HEK293T (cell line): ENCODE results near the gene ADAMTS12.

Experiments
- BHLHE40 ChIP-seq: fragments of 450-650 bp; IDR thresholded peaks from 2 replicates; pipeline ENCODE4 v1.6.1; 2016; ENCODE audit warnings: mild to moderate bottlenecking, moderate library complexity, borderline replicate concordance
- ELF4 ChIP-seq: fragments of 450-650 bp; IDR thresholded peaks from 2 replicates; pipeline ENCODE4 v1.6.1; 2017; ENCODE audit warnings: antibody characterized with exemption
- FOXM1 ChIP-seq: fragments of 450-650 bp; IDR thresholded peaks from 2 replicates; pipeline ENCODE4 v1.6.1; 2017; ENCODE audit warnings: mild to moderate bottlenecking, borderline replicate concordance
- HDGF ChIP-seq: fragments of 450-650 bp; IDR thresholded peaks from 2 replicates; pipeline ENCODE4 v1.6.1; 2017; ENCODE audit warnings: antibody characterized with exemption, borderline replicate concordance
- L3MBTL2 ChIP-seq: fragments of 450-650 bp; conservative IDR thresholded peaks from 2 replicates; pipeline ENCODE4 v1.6.1; 2016; ENCODE audit warnings: mild to moderate bottlenecking
- LEF1 ChIP-seq: fragments of 450-650 bp; IDR thresholded peaks from 2 replicates; pipeline ENCODE4 v1.6.1; 2017; ENCODE audit warnings: mild to moderate bottlenecking, borderline replicate concordance
- NFRKB ChIP-seq: fragments of 450-650 bp; IDR thresholded peaks from 2 replicates; pipeline ENCODE4 v1.6.1; 2016; ENCODE audit warnings: mild to moderate bottlenecking, moderate library complexity
- PKNOX1 ChIP-seq: fragments of 450-650 bp; IDR thresholded peaks from 2 replicates; pipeline ENCODE4 v1.6.1; 2016
- SP1 ChIP-seq: fragments of 450-650 bp; IDR thresholded peaks from 2 replicates; pipeline ENCODE4 v1.6.1; 2017
- SUZ12 ChIP-seq: fragments of 450-650 bp; IDR thresholded peaks from 2 replicates; pipeline ENCODE4 v1.6.1; 2016; ENCODE audit warnings: mild to moderate bottlenecking
- TARDBP ChIP-seq: fragments of 450-650 bp; IDR thresholded peaks from 2 replicates; pipeline ENCODE4 v1.6.1; 2016
- ZNF384 ChIP-seq: fragments of 450-650 bp; IDR thresholded peaks from 2 replicates; pipeline ENCODE4 v1.6.1; 2016

- no peak for TF ChIP-seq ELF4
- no peak for TF ChIP-seq FOXM1
- TF ChIP-seq L3MBTL2 = no peak
- no peak for TF ChIP-seq HDGF
- no peak for TF ChIP-seq TARDBP
- TF ChIP-seq SP1 = no peak
- TF ChIP-seq NFRKB = no peak
- TF ChIP-seq BHLHE40 = no peak
- no peak for TF ChIP-seq SUZ12
- no peak for TF ChIP-seq ZNF384
- TF ChIP-seq PKNOX1 = no peak
- no peak for TF ChIP-seq LEF1
Measured at GRCh38 chr5:33888587-33888986, 3.2 kb downstream of the ADAMTS12 start.
